GM21786 (cell line): Measurements from ENCODE around the gene ATP5PD.
"Not testable (repeated sequence)": the region's sequence is repeated elsewhere in the genome, so short reads cannot be mapped to it uniquely, and the experiment has no call there.

ENCODE experiments used
- ATAC-seq: cut with Tn5 transposase; IDR thresholded peaks from one replicate; pipeline ENCODE4 v1.9.1; 2021; ENCODE audit not compliant: unreplicated experiment

Gene ATP5PD

GRCh38 chr17:75059369-75060345 lies 12.9 kb upstream of the ATP5PD start:
- no peak for ATAC-seq

GRCh38 chr17:75051941-75052340 lies 5.2 kb upstream of the ATP5PD start:
- ATAC-seq = no peak

GRCh38 chr17:75049706-75050105 lies 2.9 kb upstream of the ATP5PD start:
- no peak for ATAC-seq

DNA sequence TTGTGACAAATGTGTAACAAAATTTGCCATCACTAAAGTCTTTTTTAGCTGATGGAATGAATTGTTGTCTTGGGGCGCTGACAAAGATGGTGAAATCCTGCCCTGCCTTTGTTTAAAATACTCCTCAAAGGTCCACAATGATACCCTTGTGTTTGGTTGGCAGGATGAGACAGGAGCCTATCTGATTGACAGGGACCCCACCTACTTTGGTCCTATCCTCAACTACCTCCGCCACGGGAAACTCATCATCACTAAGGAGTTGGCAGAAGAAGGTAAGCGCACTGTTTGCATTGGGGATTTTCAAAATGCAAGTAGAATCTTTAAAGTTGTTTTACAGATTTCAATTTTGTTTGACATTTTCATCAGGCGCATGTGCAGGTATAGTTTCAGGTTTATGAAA lies 2.3 kb upstream of the ATP5PD start:
- ATAC-seq = no peak

DNA sequence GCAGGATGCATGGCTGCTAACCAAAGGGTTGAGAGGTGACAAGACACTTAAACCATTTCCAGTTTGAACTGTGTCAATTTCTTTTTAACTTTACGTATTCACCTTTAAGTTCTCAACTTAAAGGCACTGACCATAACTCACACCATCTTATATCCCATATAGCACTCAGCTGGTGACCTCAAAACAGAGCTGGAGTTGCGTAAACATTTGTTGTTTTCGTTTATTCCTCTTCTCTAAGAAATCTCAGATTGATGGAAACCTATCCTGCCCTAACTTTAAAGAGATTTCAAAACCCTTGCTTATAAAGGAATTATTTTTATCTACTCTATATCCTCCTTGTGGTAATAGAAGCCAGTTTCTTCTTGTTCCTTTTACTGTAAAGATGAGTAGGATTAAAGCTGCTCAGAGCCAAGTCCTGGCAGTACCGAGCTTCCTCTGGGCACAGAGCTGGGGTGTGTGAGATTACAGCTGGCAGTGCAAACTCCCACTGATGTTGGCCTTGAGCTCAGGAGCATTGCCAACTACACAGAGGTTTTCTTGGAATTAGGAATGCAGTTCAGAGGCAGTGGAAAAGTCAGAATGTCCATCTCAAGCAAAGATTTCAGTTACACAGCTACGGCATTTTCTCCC lies 1.6 kb upstream of the ATP5PD start:
- no peak for ATAC-seq

DNA sequence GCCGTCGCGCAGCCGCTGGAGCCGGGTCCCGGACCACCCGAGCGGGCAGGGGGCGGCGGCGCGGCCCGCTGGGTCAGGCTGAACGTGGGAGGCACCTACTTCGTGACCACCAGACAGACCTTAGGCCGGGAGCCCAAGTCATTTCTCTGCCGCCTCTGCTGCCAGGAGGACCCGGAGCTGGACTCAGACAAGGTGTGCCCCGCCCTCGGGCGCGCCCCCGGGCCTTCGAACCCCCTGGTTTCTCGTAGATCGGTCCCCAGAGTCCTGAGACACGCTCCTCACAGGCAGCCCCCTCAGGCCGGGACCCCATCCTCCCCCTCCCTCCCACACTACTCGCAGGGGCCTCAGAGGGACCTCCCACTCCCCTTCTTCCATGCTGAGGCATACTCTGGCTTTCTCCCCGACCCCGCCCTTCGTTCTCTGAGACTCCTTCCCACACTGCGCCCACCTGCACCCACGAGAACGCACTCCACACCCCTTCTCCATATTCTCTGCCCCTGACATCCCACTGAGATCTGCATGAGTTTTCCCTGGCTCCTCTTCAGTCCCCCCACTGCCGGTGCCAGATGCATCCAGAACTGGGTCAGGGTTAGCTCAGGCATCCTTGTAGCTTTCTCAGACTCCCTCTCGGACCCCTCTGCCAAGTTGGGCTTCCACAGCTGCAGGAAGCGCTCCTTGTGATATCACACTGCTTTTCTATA lies 779 bp upstream of the ATP5PD start:
- peak; percentile 10 for ATAC-seq

GRCh38 chr17:75045946-75046406 lies 793 bp downstream of the ATP5PD start:
- not testable (repeated sequence) for ATAC-seq

DNA sequence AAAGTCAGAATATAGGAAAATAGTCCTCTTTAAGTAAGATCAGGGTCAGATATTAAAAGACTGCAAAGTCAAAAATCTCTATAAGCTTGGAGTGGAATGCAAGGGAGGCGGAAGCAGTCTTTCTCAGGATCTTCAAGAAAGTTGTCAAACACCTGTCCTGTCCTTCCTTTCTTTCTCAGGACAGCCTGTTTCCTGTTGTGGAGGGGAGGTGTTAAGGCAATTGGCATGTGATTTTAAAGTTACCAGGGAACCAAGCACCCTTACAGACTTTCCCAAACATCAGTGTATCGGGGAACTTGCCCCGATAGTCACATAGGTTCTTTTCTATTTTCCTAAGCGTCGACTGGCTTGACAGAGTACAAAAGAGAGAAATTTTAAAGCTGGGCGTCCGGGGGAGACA lies 2.1 kb downstream of the ATP5PD start:
- no peak for ATAC-seq

DNA sequence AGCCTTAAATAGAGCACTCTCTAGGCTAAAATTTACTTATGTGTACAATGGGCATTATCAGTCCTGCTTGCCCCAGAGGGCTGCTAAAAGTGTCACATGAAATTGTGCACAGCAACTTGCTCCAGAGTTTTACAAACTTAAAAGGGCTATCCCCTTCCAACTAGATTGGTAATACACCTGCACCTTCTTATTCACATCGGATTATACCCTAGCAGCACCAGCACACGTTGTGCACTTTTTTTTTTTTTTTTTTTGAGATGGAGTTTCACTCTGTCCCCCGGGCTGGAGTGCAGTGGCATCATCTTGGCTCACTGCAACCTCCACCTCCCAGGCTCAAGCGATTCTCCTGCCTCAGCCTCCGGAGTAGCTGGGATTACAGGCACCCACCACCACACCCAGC lies 3.0 kb downstream of the ATP5PD start:
- not testable (repeated sequence) for ATAC-seq

DNA sequence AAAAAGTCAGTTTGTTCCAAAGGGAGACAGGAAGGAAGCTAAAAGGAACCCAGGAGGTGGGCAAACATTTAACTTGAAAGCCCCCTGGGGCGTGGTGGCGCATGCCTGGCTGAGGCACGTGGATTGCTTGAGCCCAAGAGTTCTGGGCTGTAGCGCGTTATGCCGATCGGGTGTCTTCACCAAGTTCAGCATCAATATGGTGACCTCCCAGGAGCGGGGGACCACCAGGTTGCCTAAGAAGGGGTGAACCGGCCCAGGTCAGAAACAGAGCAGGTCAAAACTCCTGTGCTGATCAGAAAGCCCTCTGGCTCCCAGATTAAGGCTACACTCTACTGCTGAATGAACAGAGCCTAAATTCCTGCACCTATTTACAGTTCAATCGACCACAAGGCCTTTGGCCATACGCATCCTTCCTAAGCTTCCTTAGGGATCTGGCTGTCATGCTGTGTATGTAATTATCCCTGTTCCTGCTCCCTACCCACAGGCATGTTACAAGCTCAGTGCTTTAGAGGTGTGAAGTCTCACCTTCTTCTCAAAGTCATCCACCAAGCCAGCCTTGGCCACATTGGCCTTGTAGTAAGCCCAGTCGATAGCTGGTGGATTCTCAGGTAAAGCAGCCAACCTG lies 5.0 kb downstream of the ATP5PD start:
- no peak for ATAC-seq

DNA sequence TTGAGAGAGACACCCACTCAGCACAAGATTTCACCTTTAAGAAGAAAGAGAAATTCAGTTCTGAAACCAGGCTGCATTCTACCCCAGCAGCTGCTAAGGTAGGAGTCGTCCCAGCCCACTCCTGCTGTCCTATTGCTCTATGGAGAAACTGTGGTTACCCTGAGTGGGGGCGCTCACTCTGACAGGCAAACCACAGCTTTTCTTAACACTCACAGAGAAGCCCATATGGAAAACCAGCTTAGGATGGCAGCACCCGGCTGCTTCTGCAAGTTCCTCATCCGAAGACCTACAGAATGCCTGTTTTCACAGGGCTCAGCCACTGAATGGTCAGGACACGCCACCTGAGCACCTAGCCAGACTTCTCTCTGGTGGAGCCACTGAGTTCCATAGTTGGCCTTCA lies 7.5 kb downstream of the ATP5PD start:
- no peak for ATAC-seq

DNA sequence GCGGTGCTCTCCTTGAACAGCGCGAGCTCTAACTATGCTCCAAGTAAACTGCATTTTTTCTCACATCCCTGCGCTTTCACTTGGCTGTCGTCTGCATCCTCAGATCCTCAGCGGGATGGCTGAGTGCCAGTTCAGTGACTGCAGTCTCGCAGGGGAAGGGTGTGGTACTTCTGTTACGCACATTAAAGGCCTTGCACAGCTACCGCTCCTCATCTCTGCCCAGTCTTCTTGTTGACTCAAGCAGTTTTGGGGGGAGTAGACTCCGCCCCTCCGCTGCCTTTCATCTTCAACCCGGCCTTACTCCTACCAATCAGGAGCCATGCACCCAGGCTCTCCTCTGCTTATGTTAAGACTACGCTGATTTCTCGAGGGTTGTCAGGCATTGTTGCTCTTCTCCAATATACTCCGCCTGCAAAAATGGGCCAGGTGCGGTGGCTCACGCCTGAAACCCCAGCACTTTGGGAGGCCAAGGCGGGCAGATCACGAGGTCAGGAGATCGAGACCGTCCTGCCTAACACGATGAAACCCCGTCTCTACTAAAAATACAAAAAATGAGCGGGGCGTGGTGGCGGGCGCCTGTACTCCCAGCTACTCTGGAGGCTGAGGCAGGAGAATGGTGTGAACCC lies 10.0 kb downstream of the ATP5PD start:
- ATAC-seq = no peak

GRCh38 chr17:75034236-75034908 lies 12.4 kb downstream of the ATP5PD start:
- peak; percentile 60 for ATAC-seq

- ATAC-seq = peak; percentile 52
These were observed 13.2 kb downstream of the ATP5PD start for GRCh38 chr17:75033346-75034235.

DNA sequence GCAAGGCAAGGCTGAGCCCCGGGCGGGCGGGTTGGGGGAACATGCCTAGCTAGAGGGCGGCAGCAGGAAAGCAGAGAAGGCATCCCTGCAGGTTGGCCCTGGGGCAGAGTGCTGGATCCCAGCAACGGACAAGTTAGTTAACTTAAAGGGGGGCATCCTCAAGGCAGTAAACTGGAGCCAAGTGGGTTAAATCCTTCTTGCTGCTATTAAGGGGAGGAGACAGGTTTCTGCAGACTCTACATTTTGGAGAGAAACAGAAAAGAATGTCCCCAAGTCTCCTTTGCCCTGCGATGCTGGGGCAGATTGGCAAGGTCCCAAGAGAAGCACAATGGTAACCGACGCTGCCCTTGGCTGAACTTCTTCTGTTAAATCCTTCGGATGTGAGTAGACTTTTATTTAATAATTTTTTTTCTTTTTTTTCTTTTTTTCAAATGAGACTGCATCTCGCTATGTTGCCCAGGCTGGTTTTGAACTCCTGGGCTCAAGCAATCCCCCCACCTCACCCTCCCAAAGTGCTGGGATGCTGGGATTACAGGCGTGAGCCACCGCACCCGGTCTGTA lies 14.0 kb downstream of the ATP5PD start:
- no peak for ATAC-seq

GRCh38 chr17:75031972-75032719 lies 14.6 kb downstream of the ATP5PD start:
- ATAC-seq = peak; percentile 39

- ATAC-seq = no peak
These were observed 16.6 kb downstream of the ATP5PD start for GRCh38 chr17:75030161-75030560.

DNA sequence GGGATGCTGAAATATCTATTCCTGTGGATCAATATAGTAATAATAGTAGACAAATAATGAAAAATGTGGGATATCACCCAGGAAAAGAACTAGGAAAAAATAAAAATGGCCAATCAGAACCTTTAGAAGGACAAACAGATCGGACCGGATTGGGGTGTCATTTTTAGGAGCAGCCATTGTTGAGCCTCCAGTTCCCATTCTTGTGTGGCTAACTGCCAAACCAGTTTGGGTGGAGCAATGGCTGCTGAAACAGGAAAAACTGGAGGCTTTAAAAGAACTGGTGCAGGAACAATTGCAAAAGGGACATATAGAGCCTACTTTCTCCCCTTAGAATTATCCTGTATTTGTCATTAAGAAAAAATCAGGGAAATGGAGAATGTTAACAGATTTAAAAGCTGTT lies 20.1 kb downstream of the ATP5PD start:
- not testable (repeated sequence) for ATAC-seq
